GM19468 (cell line): ENCODE measurements around the gene TYSND1.
"Not testable (repeated sequence)": the region's sequence is repeated elsewhere in the genome, so short reads cannot be mapped to it uniquely, and the experiment has no call there.

Experiments
- ATAC-seq: cut with Tn5 transposase; IDR thresholded peaks from one replicate; pipeline ENCODE4 v1.9.1; 2021; ENCODE audit warnings: mild to moderate bottlenecking, moderate library complexity, moderate number of reproducible peaks; ENCODE audit not compliant: unreplicated experiment; ENCODE audit errors: extremely low read depth

Gene TYSND1, protein sequence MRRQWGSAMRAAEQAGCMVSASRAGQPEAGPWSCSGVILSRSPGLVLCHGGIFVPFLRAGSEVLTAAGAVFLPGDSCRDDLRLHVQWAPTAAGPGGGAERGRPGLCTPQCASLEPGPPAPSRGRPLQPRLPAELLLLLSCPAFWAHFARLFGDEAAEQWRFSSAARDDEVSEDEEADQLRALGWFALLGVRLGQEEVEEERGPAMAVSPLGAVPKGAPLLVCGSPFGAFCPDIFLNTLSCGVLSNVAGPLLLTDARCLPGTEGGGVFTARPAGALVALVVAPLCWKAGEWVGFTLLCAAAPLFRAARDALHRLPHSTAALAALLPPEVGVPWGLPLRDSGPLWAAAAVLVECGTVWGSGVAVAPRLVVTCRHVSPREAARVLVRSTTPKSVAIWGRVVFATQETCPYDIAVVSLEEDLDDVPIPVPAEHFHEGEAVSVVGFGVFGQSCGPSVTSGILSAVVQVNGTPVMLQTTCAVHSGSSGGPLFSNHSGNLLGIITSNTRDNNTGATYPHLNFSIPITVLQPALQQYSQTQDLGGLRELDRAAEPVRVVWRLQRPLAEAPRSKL

DNA sequence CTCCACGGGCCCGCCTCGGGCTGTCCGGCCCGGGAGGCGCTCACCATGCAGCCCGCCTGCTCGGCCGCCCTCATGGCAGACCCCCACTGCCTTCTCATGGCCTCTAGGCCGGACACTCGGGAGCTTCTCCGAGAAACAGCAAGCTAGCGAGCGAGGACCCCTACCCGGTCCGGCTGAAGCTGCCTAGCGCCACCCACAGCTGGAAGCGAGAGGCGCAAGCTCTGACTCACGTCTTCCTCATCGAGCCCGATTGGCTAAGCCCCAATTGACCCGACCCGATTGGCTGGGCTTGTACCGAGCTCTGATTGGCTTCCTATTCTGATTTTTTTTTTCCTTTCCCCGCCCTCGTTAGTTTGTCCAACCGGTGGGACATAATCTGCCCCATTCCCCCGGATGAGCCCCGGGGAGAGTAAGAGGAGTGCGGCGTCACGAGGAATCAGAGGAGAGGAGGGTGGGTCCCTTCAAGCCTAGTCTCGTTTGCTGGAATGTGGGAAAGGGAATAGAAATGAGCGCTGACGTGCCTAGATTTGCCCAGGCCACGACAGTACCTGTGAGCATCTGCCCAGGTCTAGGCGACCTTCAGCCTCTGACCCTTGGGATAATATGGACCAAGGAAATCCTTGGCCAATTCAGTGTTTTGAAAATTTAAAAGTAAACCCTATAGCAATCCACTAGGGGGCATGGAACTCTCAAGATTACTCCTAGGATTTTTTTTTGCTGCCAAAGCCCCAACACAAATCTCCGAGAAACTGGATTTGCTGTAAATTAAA is at the start of gene TYSND1:
TSS of gene TYSND1 (minus strand) at position 212 of the 770 bp plus-strand sequence. CDS start at position 98, 114 bp downstream.
- ATAC-seq, result peak; percentile 84

DNA sequence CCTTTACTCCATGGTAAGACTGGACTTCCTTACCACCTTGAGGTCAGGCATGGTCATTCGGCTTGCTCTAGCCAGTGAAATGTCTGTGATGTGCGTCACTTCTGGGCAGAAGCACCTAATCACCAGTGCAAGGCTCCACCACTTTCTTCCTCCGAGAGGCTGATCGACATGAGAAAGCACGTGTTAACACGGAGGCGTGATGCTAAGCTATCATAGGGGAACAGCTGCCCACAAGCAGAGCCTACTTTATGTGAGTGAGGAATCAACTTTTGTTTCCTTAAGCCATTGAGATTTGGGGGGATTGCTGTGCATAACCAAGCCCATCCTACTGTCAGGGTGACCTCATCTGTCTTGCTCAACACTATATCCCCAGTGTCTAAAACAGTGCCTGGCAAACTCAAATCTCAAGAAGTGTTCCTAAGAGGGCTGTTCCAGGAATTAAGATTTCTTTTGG is 46.9 kb upstream of the TYSND1 start:
- no peak for ATAC-seq

DNA sequence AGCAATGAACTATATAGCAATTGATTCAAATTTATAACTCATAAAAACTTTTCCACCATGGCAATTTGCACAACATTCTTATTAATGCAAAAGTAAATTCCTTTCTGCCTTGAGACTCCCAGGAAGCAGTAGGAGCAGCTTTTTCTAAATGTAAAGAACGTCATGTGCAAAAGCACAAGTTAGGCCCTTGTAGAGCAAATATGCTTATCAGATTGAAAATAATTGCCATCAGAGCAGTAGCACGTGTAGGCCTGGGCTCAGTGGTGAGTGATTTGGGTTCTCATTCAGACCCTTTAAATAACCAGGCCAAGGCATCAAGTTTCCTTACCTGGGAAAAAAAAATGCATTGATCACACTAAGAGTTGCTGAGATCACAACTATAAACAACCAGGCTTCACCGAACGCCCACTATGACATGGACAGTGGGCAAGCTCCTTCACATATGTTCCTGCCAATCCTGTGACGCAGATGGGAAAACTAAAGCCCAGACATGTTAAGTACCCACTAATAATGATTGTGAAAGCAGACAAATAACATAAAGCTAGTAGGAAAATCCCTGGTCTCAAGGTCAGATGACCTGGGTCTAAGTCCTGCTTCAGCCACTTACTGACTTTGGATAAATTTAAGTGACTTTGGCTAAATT is 45.9 kb upstream of the TYSND1 start:
- no peak for ATAC-seq

DNA sequence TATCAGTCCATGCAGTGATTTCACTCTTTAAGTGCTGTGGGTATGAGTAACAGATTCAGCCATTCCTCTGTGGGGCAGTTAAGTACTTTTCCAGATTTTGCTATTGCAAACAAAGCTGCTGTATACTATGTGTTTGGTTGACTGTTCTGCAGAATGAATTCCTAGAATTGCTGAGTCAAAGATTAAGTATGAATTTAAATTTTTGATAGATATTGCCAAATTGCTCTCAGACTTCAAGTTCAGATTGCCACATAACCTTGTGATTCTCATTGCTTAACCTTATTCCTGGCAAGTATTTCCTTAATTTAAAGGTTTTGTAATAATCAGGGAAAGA is 45.4 kb upstream of the TYSND1 start:
- no peak for ATAC-seq

DNA sequence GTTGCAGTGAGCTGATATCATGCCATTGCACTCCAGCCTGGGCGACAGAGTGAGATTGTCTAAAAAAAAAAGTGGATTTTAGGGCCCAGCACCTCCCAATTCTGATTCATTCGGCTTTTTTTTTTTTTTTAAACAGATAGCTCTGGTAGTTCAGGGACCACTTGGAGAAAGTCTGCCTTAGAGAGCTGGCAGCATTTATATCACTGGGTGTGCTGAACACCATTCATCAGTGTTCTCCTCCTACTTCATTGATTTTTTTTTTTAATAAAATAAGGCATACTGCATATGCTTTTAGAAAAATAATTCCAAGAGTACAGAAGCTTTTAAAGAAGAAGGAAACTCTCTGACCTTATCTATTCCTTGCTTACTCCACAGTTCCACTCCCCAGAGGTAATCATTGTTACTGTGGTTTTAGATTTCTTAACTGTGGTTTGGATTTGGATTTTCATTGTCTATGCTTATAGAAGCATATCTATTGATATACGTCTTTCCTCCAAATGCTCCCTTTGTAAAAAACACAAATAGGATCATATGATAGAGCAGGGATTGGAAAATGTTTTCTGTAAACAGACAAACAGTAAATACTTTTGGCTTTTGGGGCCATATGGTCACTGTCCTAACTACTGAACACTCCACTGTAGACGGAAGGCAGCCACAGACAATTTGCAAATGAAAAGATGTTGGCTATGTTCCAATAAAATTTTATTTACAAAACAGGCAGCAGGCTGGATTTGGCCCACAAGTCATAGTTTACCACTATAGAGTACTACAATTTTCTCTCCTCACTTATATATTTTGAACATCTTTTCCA is 44.9 kb upstream of the TYSND1 start:
- no peak for ATAC-seq

DNA sequence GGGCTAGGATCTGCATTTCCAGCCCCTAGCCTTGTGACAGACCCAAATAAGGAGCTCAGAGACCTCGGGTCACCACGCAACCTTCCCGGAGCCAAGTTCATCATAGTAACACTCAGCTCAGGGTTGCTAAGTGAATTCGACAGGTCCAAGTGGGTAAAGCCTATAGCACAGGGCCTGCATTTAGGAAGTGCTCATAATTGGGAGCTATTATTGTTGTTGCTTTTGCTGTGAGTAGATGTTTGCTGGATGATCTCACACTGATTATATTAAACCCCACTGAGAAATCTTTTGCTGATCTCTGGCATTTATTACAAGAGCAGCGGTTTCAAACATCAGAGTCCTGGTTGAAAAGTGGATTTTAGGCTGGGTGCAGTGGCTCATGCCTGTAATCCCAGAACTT is 44.1 kb upstream of the TYSND1 start:
- no peak for ATAC-seq

DNA sequence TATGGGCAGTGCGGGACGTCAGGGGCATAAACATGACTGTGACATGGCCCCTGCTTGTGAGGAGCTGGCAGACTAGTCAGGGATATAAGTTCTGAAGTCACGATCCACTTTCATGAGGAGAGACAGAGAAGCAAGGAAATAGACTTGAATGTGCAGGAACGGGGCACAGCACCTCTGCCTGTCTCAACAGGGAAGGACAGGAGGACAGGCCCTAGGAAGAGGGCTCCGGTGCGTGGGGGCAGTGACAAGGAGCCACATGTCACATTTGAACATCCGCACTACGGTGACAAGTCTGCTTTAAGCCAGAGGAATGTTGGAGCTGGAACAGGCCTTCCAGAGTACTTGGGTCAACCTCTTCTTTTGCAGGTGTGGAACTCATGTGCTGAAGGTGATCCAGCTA is 43.6 kb upstream of the TYSND1 start:
- ATAC-seq, result no peak

DNA sequence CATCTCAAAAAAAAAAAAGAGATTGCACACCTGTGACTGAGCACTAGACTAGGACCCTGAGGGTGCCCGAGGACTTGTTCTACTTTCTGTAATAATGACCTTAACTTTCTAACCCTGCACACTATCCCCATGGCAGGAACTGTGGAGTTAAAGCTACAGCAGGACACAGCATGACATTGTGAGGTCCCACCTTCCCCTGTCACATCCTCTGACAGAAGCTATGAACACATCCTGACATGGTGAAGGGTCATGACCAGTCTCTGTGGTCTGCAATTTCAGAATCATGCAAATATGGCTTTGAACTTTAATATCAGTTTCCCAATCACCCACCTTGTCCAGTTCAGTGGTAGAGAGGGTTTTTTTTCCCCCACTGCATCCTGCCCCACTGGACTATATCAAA is 42.3 kb upstream of the TYSND1 start:
- no peak for ATAC-seq

DNA sequence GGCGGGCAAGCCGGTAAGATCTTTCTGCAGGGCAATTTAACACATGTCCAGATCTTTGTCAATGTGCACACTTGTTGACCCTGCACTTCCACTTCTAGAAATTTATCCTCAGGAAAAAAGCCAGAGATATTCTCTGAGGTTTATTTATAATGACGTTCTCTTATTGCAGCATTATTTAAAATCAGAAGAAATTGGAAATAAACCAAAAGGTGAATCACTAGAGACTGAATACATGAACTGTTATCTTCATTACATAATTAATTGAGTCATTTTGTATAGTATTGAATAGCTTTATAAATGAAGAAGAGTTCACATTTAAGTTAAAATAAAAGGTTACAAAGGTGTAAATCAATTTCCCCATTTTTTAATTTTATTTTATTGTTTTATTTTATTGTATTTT is 40.1 kb upstream of the TYSND1 start:
- ATAC-seq, result no peak

DNA sequence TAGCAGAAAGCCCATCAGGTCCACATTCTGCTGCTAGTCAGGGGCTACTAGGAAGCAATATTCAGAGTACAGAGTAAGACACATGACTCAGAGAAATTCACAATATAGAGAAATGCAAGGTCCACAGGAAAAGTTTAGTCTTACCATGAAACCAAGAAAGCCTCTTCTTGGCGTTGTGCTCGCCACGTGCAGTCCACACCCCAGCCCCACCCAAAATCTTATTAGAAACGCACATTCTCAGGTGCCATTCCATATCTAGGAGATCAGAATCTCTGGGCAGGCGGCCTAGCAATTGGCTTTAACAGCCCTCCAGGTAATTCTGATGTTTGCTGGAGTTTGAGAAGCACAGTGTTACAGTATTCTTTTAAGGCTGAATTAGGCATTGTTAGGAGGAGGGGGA is 39.6 kb upstream of the TYSND1 start:
- ATAC-seq, result no peak

DNA sequence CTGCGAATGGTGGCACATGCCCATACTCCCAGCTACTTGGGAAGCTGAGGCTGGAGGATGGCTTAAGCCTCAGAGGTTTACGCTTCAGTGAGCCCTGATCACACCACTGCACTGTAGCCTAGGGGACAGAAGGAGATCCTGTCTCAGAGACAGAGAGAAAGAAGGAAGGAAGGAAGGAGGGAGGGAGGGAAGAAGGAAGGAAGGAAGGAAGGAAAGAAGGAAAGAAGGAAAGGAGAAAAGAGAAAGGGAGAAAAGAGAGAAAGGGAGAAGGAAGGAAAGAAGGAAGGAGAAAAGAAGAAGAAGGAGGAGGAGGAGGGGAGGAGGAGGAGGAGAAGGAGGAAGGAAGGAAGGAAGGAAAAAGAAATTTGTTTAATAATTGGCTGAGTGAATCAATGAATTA is 36.8 kb upstream of the TYSND1 start:
- no peak for ATAC-seq

DNA sequence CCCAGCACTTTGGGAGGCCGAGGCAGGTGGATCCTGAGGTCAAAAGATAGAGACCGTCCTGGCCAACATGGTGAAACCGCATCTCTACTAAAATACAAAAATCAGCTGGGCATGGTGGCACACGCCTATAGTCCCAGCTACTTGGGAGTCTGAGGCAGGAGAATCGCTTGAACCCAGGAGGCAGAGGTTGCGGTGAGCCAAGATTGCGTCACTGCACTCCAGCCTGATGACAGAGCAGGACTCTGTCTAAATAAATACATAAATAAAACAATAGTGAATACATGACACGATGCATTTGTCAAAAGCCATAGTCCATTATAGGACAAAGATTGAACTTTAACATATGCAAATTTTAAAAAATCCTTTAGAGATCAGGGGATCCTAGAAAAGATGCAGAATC is 32.7 kb upstream of the TYSND1 start:
- not testable (repeated sequence) for ATAC-seq

DNA sequence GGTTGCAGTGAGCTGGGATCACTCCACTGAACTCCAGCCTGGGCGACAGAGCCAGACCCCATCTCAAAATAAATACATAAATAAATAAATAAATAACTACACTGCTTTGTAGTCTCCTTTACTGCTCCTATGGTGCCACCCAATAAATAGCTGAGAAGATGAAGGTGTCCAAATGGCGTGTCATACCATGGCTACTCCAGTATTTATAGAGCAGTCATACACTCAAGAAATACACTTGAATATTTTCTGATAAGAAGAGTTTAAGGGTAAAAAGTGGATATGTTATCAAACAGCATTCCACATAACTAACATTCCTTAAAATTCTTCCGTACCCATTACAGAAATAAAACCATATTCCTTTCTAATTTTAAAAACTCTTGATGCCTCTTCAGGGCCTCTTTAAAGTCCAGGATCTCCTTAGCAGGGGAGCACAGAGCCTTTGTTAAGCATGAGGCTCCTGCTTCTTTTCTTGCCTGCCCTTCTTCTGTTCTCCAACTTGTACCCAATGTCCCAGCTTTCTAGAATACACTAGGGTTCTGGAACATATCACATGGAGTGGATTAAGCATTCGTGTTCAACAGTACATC is 31.7 kb upstream of the TYSND1 start:
- ATAC-seq, result no peak

DNA sequence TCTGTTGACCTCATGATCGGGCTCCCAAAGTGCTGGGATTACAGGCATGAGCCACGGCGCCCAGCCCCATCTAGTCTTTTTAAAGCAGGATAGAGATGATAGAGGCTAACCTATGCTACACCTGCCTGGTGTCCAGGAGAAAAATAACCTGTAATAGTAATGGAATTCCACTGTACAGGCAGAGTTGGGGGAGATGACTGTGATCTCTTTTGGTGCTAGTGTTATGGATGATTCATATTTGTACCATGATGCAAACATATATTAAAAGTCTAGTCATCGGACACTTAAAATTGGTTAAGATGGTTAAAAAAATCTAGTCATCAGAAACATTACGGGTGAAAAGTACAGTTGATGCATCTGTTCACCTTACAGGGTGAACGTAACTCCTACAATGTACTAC is 29.9 kb upstream of the TYSND1 start:
- ATAC-seq, result no peak

DNA sequence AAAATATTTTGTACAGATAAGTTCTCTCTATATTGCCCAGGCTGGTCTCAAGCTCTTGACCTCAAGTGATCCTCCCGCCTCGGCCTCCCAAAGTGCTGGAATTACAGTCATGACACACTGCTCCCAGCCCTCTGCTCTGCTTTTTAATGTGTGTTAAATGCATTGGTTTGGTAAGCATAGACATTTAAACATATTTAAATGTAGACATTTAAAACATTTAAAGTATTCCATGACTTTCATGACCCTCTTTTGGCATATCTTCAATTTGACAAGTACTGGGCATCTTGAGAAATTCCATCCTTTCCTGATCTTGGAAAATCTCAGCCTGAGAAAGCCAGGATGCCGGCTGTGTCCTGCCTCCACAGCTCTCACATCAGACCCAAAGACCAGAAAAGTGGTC is 29.0 kb upstream of the TYSND1 start:
- no peak for ATAC-seq

DNA sequence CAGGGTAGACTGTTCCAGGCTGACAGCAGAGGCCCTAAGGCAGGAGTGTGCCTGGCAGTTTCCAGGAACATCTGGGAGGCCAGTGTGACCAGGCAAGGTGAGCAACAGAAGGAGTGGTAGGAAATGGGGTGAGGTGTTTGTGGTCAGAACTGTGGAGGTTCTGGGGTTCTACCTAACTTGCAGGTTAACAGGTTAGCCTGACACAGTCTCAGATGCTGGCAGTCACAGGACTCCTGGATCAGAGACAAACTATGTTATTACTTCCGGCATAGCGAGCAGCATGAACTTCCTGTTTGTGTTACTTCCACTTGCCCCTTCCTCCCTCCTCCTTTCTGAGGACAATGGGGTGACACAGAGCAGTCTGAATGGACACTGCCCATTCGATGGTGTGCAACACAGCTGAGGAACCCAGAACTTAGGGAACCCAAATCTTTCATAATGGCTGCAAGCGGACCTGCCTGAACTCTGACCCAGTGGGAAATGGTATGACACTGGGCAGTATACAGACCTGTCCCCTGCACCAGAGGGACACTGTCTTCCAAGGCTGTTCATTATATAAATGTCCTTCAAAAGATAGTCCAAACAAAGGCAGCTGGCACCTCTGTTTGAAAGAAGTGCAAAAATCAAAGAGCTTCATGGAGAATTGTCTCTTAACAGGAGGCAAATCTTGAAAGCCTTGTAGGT is 27.7 kb upstream of the TYSND1 start:
- ATAC-seq, result no peak

DNA sequence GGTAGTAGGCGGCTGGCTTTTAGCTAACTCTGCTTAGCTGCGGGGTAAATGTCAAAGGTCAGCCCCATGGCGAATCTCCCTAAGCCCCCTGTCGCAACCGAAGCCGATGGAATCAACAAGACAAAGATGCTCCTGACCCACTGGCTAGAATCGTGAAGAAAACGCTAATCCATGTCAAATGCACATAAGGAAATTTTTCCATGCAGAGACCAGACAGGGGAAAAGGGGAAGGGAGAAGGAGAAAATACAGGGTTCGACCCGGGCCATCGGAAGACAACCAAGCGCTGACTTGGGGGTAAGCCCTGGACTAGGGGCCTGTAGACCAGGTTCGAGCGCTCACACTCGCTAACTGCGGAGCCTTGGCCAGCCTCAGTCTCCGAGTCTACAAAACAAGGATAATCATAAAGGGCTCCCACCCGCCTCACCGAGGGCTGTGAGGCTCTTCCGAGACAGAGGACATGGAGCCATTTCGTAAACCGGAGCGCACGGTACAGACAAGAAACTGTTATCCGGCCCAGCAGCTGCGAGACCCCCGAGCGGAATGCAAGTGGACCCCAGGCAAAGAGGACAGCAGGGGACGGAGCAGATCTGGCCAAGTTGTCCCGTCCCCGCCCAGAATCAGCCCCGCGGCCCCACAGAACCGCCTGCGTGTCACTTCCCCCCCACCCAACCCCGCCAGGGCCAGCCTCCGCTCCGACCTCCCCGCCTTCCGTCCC is 23.3 kb upstream of the TYSND1 start:
- no peak for ATAC-seq

DNA sequence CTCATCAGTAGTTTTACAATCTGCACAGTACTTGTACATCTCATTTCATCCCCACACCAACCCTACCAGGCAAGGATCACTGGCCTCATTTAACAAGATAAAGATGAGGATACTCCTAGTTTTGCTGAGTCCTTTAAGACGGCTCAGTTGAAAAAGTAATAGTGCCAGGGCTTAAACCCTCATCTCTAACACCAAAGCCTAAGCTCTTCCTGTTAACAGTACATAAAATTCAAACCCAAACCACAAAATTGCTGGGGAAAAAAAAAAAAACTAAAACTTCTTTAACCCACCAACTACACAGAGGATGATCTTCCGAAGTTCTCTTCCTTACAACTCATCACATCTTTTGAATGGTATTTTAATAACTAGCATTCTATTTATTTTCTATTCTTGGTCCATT is 22.5 kb upstream of the TYSND1 start:
- no peak for ATAC-seq
